Frontal cortex (tissue), 4 donors: ENCODE results near the gene RASA4. TPM values are rescaled to one million over a fixed set of nuclear protein-coding genes. Genes with fewer than 3 reads are reported as not detected.
"Not testable (repeated sequence)": the region's sequence is repeated elsewhere in the genome, so short reads cannot be mapped to it uniquely, and the experiment has no call there.

Source experiments
- DNase-seq, 2 donors: peaks; one replicate each; pipeline ENCODE4 v3.0.0; 2012; ENCODE audit warnings: low spot score in 2 of 2
- FAIRE-seq: peaks from 2 replicates; lab custom pipeline; 2012; peaks lifted over from hg19 to GRCh38; lab: Jason Lieb, UNC
- total RNA-seq: library from RNA; depleted of rRNA; stranded (reverse); fragments of >200 nt; gene quantifications from one replicate; pipeline ENCODE4 v1.2.3, GENCODE V29; 2014
- donor health status: control.
- donor health status: control.
- donor health status: control.

Gene RASA4
- total RNA-seq, 1 donor from 2014 or later = 27.3 TPM

DNA sequence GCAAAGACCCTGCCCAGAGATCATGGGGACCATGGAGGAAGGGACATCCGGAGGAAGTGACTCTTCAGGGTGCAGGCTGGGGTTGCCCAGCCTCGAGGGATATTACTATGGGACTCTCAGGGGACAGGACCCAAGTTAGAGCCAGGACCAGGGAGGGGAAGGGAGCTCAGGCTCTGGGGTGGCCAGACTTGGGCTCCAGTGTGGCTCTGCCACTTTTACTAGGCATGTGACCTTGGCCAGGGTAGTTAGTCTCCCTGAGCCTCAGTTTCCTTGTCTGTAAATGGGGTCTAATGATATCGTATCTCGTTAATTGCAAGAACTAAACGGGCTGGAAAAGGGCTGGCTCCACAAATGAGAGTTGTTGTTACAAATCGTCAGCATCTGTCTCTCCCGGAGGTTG is 6.1 kb downstream of the RASA4 start:
- not testable (repeated sequence) for FAIRE-seq, DNase-seq

DNA sequence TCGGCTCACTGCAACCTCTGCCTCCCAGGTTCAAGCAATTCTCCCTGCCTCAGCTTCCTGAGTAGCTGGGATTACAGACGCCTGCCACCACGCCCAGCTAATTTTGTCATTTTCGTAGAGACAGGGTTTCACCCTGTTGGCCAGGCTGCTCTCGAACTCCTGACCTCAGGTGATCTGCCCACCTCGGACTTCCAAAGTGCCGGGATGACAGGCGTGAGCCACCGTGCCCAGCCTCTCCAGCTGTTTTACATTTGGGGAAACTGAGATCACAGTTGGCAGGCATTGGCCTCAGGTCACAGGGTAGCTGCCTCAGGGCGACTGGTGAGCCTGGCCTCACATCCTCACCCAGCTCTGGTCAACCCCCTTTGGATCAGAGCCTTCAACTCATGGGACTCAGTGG is 6.8 kb downstream of the RASA4 start:
- DNase-seq, FAIRE-seq: not testable (repeated sequence)

GRCh38 chr7:102606848-102607247 is 9.7 kb downstream of the RASA4 start:
- FAIRE-seq, DNase-seq: not testable (repeated sequence)

GRCh38 chr7:102604431-102605145 is 12.0 kb downstream of the RASA4 start:
- FAIRE-seq, DNase-seq: not testable (repeated sequence)

GRCh38 chr7:102602317-102602716 is 14.2 kb downstream of the RASA4 start:
- DNase-seq, FAIRE-seq: not testable (repeated sequence)

DNA sequence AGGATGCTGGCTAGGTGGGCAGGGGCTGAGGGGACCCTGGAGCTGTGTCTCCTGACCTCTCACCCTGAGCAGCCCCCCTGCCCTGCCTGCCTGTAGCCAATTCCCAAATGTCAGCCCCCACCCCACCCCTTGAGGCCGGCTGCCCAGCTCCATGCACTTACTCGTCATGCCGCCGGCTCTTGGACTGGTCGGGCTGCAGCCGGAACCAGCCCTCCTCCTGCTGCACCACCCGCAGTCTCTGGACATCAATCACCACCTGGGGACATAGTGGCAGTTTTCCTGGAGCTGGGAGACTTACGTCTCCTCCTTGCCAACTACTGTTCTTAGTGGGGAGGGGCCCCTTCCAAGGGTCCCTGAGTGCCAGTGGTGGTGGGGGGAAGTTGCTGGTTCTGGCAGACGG is 16.9 kb downstream of the RASA4 start:
- FAIRE-seq, DNase-seq: not testable (repeated sequence)

DNA sequence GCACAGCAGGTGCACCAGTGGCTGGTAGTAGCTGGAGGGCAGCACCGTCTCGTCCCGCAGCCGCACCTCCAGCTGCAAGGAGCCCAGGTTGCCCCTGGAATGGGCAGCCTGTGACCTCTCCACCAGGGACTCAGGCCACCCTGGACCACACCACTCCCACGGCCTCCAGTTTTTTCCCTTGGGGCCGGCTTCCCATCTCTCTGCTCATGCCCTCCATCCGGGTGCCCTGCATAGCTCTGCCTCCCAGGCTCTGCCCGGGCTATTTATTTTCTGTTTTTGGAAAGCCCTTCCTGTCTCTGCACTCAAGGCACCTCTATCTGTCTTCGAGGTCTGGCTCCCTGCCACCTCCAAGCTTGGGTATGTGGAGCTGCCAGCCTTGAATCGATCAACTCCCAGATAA is 20.5 kb downstream of the RASA4 start:
- not testable (repeated sequence) for FAIRE-seq

DNA sequence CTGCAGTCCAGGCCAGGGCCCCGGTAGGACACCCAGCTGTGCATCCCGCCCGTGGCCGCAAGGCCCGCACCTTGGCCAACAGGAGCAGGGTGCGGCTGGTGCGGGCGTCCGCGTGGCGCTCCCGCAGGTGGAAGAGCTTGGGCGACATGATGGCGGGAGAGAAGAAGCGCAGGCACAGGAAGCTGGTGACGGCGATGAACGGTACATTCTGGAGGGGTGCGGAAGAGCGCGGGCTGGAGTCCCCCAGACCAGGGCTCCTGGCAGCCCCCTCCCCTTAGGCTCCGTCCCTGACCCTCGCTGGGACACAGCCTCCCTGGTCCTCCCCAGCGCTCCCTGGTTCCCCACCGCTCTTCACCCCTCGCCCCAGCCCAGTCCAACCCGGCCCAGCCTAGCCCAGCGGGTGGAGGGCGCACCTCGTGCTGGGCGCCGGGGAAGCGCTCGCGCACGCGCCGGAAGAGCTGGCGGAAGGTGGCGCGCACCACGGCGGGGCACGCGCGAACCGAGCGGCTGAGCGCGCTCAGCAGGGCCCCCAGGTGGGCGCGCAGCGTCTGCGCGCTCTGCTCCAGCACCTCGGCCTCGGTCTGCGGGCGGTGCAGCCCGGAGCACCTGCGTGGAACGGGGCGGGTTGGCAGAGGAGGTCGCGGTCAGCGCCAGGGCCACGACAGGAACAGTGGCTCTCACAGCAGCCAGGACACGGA is 22.8 kb downstream of the RASA4 start:
- FAIRE-seq, DNase-seq: not testable (repeated sequence)

More for the DNA sequence above, 20.5 kb downstream of the RASA4 start:
- not testable (repeated sequence) for DNase-seq

GRCh38 chr7:102592477-102593019 is 24.0 kb downstream of the RASA4 start:
- not testable (repeated sequence) for FAIRE-seq, DNase-seq

GRCh38 chr7:102589857-102590256 is 26.7 kb downstream of the RASA4 start:
- FAIRE-seq, DNase-seq: not testable (repeated sequence)

DNA sequence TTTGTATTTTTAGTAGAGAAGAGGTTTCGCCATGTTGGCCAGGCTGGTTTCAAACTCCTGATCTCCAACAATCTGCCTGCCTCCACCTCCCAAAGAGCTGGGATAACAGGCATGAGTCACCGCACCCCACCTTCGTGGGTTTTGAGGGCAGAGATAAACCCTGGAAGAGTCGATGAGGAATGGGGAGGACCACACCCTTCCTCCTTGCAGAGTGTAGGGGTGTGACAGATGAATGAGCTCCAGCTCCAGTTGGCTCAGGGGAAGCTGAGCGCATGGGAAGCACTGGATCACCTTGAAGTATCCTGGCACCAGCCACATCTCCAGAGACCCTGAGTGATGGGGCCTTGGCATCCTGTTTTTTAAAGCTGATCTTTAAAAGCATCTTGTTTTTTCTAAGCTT is 33.1 kb downstream of the RASA4 start:
- DNase-seq, FAIRE-seq: not testable (repeated sequence)

DNA sequence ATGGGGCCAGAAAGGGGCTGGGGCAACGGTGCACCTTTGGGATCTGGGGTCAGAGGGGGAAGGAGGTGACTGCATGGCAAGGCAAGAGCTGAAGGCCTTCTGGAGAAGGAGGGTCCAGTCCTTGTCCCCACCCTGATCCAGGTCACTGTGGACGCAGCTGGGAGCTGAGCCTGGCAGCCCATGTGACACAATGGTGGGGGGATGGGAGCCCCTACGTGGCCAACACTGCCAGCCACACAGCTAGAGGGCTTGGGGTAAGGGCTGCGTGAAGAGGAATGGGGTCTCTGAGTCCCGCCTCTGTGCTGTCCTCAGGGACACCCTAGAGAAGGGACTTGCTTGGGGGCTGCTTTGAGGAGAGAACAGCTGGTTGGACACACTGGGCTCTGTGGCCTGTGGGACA is 34.8 kb downstream of the RASA4 start:
- not testable (repeated sequence) for DNase-seq, FAIRE-seq

- DNase-seq = not testable (repeated sequence)
Measured at GRCh38 chr7:102578486-102578885, 38.1 kb downstream of the RASA4 start.

DNA sequence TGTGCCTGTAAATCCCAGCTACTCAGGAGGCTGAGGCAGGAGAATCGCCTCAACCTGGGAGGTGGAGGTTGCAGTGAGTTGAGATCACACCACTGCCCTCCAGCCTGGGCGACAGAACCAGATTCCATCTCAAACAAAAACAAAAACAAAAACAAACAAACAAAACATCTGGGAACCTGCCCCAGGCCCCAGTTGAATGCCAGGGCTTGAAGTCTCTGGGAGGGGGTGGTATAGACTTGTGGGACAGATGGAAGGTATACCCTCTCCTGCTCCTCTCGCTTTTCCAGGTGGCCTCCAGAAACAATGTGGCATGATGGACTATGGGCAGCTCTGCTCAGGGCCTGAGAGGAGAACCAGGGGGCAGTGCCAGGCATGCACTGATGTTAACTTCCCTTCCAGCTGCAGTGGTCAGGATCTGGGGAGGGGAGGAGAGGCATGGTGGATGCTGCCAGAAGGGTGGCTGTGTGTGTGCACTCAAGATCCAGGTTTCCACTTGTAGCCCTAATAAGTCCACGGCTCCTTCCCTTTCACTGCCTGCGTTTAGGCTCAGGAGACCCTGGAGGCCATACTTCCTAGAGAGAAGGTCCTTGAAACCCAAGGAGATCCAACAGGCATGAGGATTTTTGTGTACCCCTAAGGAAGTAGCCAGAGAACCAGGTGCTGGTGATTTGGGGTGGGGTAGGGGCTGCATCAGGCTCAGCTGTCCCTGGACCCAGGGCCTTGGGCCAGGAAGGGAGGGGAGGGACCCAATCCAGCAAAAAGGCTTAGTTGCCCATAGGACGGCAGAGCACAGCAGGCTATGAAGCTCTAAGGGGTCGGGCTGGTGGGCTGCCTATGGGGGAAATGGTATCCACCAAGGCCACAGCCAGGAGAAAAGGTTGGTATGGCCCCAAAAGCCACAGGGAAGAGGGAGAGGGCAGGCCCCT is 39.0 kb downstream of the RASA4 start:
- FAIRE-seq, DNase-seq: not testable (repeated sequence)

More at GRCh38 chr7:102578486-102578885, 38.1 kb downstream of the RASA4 start:
- FAIRE-seq = not testable (repeated sequence)

DNA sequence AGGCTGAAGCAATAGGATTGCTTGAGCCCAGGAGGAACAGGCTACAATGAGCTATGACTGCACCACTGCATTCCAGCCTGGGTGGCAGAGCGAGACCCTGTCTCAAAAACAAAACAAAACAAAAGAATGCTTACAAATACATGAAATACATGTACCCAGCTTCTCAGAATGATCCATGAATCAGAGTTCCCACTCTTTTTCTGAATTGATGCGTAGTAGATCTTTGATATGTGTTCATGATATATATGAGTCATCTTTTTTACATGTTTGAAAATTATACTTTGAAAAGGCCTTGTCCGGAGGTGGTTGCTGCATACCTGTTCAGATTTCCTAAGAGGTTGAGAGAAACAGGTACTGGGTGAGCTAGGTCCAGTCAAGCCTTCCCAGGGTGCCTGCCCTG is 40.2 kb downstream of the RASA4 start:
- DNase-seq, FAIRE-seq: not testable (repeated sequence)

GRCh38 chr7:102574607-102575006 is 41.9 kb downstream of the RASA4 start:
- not testable (repeated sequence) for DNase-seq, FAIRE-seq

DNA sequence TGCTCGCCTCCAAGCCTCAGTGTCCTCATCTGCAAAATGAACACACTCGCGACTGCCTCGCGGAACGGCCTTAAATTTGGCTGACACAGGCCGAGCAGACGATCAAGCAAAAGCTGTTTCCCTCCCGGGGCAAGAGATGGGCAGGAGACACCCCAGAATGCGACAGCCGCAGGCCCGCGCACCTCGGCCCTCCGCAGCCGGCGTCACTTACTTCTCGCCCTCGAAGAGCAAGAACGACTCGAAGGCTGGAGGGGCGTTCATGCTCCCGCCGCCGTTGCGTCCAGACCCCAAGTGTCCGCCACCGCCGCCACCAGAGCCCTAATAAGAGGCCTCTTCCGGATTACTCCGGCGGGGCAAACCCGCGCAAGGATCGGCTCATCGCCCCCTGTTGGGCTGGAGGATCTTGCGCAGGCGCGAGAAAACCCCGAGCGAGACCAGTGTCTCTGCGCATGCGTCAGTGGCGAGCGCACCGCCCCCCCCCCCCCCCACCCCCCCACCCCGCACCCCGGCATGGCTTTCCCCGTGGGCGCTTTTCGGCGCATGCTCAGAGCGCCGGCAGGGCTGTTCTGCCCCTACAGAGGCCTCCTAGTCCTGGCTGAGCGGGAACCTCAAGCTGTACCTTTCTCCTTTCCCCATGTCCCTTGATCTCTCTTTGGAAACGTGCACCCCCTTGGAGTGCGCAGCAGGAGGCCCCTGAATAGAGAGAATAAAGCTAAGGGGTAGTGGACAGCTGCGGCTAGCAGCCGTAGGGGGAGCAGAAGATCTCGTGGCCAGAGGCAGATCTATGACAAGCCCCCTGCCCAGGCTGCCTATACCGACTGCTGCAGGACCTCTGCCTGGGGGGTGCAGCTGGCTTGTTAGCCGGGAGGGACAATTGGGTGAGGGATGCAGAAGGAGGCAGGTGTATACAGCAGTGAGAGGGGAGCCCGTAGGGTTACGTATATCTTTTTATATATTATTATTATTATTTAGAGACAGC is 44.0 kb downstream of the RASA4 start, which contains the start of gene POLR2J3:
POLR2J3 (minus strand) TSS at position 323 of the 979 bp plus-strand sequence; CDS start at position 261, 62 bp downstream.
- DNase-seq, FAIRE-seq: not testable (repeated sequence)

DNA sequence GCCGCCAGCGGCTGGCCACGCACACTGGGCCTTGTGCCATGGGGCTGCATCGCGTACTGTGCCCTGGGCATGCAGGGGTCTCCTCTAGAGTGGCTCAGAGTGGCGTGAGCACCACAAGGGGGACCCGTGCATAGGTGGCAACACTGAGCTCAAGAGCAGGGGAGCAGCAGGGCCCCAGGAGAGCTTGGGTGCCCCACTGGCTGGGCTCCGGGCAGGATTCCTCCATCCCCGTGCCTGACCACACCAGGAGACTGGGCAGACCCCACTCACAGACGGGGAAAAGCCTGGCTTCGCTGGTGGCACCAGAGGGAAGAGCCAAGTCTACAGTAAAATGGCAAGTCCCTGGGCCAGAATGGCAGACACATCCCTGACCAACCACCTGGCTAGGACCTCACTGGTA is 47.9 kb downstream of the RASA4 start:
- FAIRE-seq, DNase-seq: not testable (repeated sequence)
